HL-60 (cell line): ENCODE data around the gene STXBP5L.
"Not testable (repeated sequence)": the region's sequence is repeated elsewhere in the genome, so short reads cannot be mapped to it uniquely, and the experiment has no call there.

Source experiments
- DNase-seq, 2 experiments: peaks; one replicate each; pipeline ENCODE4 v3.0.0-alpha.2; 2010 to 2020; ENCODE audit warnings: low read depth in 1 of 2, low spot score in 1 of 2
- H3K27ac ChIP-seq: fragments of 250-450 bp; sonication (Bioruptor Pico); replicated peaks from 2 replicates; pipeline ENCODE4 v1.5.1; 2020; ENCODE audit warnings: mild to moderate bottlenecking, moderate library complexity
- H3K27me3 ChIP-seq: fragments of 250-450 bp; sonication (Bioruptor Pico); 2 replicates; pipeline ENCODE4 v1.5.1; 2021; ENCODE audit warnings: mild to moderate bottlenecking, moderate library complexity; ENCODE audit not compliant: insufficient read depth, poor library complexity, severe bottlenecking
- H3K4me3 ChIP-seq: replicated peaks from 2 replicates; pipeline ENCODE4 v1.5.1; 2011; ENCODE audit warnings: mild to moderate bottlenecking, control low read depth, low read length; ENCODE audit not compliant: insufficient read depth
- CTCF ChIP-seq: IDR thresholded peaks from one replicate; pipeline ENCODE4 v1.5.1; 2011; ENCODE audit warnings: low read length, control low read depth, inconsistent platforms; ENCODE audit not compliant: insufficient read depth
- GABPA ChIP-seq: IDR thresholded peaks from 2 replicates; pipeline ENCODE4 v1.6.1; 2012; ENCODE audit warnings: low read depth
- POLR2AphosphoS5 ChIP-seq: IDR thresholded peaks from 2 replicates; pipeline ENCODE4 v1.6.1; 2012; ENCODE audit warnings: low read depth
- REST ChIP-seq: IDR thresholded peaks from 2 replicates; pipeline ENCODE4 v1.6.1; 2012; ENCODE audit warnings: low read depth; ENCODE audit not compliant: insufficient replicate concordance
- SPI1 ChIP-seq: IDR thresholded peaks from 2 replicates; pipeline ENCODE4 v1.6.1; 2012; ENCODE audit warnings: low read depth, mild to moderate bottlenecking, borderline replicate concordance

The STXBP5L gene

GRCh38 chr3:121324320-121324719 is 416.3 kb downstream of the STXBP5L start:
- no peak for TF ChIP-seq SPI1
- no peak for TF ChIP-seq REST
- no peak for TF ChIP-seq CTCF
- no peak for TF ChIP-seq POLR2AphosphoS5
- Histone ChIP-seq H3K4me3 (no peak overlapping the region), H3K27me3 (no peaks in the 10 kb centered on the region), H3K27ac (no peak overlapping the region)
- no peak for DNase-seq

GRCh38 chr3:121330118-121330517 is 422.1 kb downstream of the STXBP5L start:
- TF ChIP-seq GABPA: no peak
- TF ChIP-seq SPI1: no peak
- TF ChIP-seq REST: no peak
- TF ChIP-seq POLR2AphosphoS5: no peak
- TF ChIP-seq CTCF: no peak
- Histone ChIP-seq H3K27ac (no peak overlapping the region), H3K4me3 (no peak overlapping the region), H3K27me3 (no peaks in the 10 kb centered on the region)
- DNase-seq: no peak

GRCh38 chr3:121330634-121331033 is 422.6 kb downstream of the STXBP5L start:
- H3K4me3 ChIP-seq: no peak overlapping the region
- DNase-seq: no peak
- TF ChIP-seq GABPA: no peak
- TF ChIP-seq SPI1: no peak
- TF ChIP-seq REST: no peak
- no peak for TF ChIP-seq POLR2AphosphoS5
- TF ChIP-seq CTCF: no peak

GRCh38 chr3:121355960-121356359 is 448.0 kb downstream of the STXBP5L start:
- not testable (repeated sequence) for H3K4me3 ChIP-seq, DNase-seq, H3K27ac ChIP-seq, H3K27me3 ChIP-seq

More at GRCh38 chr3:121330634-121331033, 422.6 kb downstream of the STXBP5L start:
- Histone ChIP-seq H3K27me3 (no peaks in the 10 kb centered on the region), H3K27ac (no peak overlapping the region)
